Measurements from ENCODE around the gene TUBA3D. TPM values are rescaled to one million over a fixed set of nuclear protein-coding genes. Genes with fewer than 3 reads are reported as not detected.
A peak's percentile ranks its signal among the peaks of the same experiment; 100 is the strongest.

The TUBA3D gene
- total and polyA plus RNA-seq, 9 of the 15 experiments (the other 6 are each of a cell fraction or from before 2014, with no cell fraction given) = not detected

- Histone ChIP-seq H3K4me3 (no peak overlapping the region), H3K79me2 (ENCODE audit: control insufficient read depth, insufficient read depth, low read length) (no peaks in the 10 kb centered on the region), H3K27ac (ENCODE audit: extremely low read depth, low read depth, low read length) (no peak overlapping the region), H3K4me2 (ENCODE audit: insufficient read depth, low read length) (no peak overlapping the region), H4K20me1 (replicated peaks; ENCODE audit: control insufficient read depth, insufficient read depth, low read length) (no peaks in the 10 kb centered on the region), H3K9me3 (replicated peaks; ENCODE audit: control insufficient read depth, insufficient read depth, low read depth, low read length) (no peaks in the 10 kb centered on the region), H3K9ac (ENCODE audit: insufficient read depth in 1 of 2, low read depth in 2 of 2, low read length in 2 of 2) (peak overlapping the region in 1 of 2 experiments; percentile 71; a peak in 1 of 4 replicates), H2AFZ (ENCODE audit: low read depth, low read length) (no peak overlapping the region), H3K27me3 (ENCODE audit: control insufficient read depth in 2 of 2, insufficient read depth in 2 of 2, low read length in 2 of 2) (no peaks in the 10 kb centered on the region), H3K36me3 (ENCODE audit: control insufficient read depth, insufficient read depth, low read length) (peaks cover 31% of the 10 kb centered on the region; the same call in 1 of the 3 replicates), H3K4me1 (replicated peaks in 1 of 2; ENCODE audit: control insufficient read depth in 2 of 2, insufficient read depth in 2 of 2, low read length in 2 of 2) (peaks cover 0 to 6% of the 10 kb centered on the region in 2 experiments; a peak in 2 of 5 replicates), H3K9me1 (ENCODE audit: control insufficient read depth, insufficient read depth, low read length) (no peaks in the 10 kb centered on the region)
- FAIRE-seq = peak; percentile 23
- POLR2A ChIA-PET = interaction anchor here (0.7 kb wide), 1 partner anchor 27 kb away, joined by 3 read pairs; no protein-coding TSS in a partner anchor
- CTCF ChIA-PET (ENCODE audit: low intra/inter-chr PET ratio) = no interaction called here
- DNase-seq (ENCODE audit: extremely low read depth in 1 of 4, low spot score in 3 of 4) = peak in 2 of 4 experiments; percentile 5 to 12
- peak; percentile 38 for ATAC-seq
- intact Hi-C loops (cut with micrococcal nuclease) = no loop called here
- BruUV-seq (replicated peaks) = no TSS peak
- in situ Hi-C loops (cut with MboI) = loop anchor here (5.0 to 25.0 kb wide), 2 partner anchors 1185 to 1375 kb away; partner anchors contain the start of genes CCDC74B and IMP4
- 66% methylated on average over 18 of the region's 20 CpGs for WGBS (ENCODE audit: insufficient coverage, low coverage, missing lambda C conversion rate)
- TF ChIP-seq ESRRB (CRISPR knock-in tag; IDR thresholded peaks at IDR 0.05; ENCODE audit: borderline replicate concordance) = no peak
- TF ChIP-seq GABPB1 (CRISPR knock-in tag; IDR thresholded peaks at IDR 0.05) = no peak
- peak; percentile 50; the same call in 1 of the 2 replicates for TF ChIP-seq POLR2G (IDR thresholded peaks at IDR 0.05; ENCODE audit: low read depth, low read length)
- TF ChIP-seq, protein P1, sequence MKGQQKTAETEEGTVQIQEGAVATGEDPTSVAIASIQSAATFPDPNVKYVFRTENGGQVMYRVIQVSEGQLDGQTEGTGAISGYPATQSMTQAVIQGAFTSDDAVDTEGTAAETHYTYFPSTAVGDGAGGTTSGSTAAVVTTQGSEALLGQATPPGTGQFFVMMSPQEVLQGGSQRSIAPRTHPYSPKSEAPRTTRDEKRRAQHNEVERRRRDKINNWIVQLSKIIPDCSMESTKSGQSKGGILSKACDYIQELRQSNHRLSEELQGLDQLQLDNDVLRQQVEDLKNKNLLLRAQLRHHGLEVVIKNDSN (CRISPR knock-in tag; IDR thresholded peaks at IDR 0.05) = peak; percentile 33; the same call in 1 of the 2 replicates
- TF ChIP-seq KLF10 (CRISPR knock-in tag; IDR thresholded peaks at IDR 0.05) = no peak
- no peak for TF ChIP-seq E2F1 (CRISPR knock-in tag; IDR thresholded peaks at IDR 0.05)
- no peak for TF ChIP-seq ZNF324 (CRISPR knock-in tag; IDR thresholded peaks at IDR 0.05)
- 0 out of 2 replicates have a peak, but pooled peaks have one; percentile 21 for TF ChIP-seq POLR2AphosphoS5 (IDR thresholded peaks at IDR 0.05; ENCODE audit: control insufficient read depth, insufficient read depth, low read depth, low read length)
- no peak for TF ChIP-seq ETS1 (conservative IDR thresholded peaks at IDR 0.05; ENCODE audit: control insufficient read depth, low read depth, low read length)
- TF ChIP-seq, protein P2, sequence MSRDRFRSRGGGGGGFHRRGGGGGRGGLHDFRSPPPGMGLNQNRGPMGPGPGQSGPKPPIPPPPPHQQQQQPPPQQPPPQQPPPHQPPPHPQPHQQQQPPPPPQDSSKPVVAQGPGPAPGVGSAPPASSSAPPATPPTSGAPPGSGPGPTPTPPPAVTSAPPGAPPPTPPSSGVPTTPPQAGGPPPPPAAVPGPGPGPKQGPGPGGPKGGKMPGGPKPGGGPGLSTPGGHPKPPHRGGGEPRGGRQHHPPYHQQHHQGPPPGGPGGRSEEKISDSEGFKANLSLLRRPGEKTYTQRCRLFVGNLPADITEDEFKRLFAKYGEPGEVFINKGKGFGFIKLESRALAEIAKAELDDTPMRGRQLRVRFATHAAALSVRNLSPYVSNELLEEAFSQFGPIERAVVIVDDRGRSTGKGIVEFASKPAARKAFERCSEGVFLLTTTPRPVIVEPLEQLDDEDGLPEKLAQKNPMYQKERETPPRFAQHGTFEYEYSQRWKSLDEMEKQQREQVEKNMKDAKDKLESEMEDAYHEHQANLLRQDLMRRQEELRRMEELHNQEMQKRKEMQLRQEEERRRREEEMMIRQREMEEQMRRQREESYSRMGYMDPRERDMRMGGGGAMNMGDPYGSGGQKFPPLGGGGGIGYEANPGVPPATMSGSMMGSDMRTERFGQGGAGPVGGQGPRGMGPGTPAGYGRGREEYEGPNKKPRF (IDR thresholded peaks at IDR 0.05; ENCODE audit: low read depth, low read length) = no peak
- peak; percentile 52 for TF ChIP-seq SUPT5H (IDR thresholded peaks at IDR 0.05)
- peak; percentile 66; the same call in 1 of the 2 replicates for TF ChIP-seq POLR2AphosphoS2 (IDR thresholded peaks at IDR 0.05; ENCODE audit: low read length)
- TF ChIP-seq MAX (CRISPR knock-in tag; IDR thresholded peaks at IDR 0.05) = no peak
- TF ChIP-seq ERF (CRISPR knock-in tag; IDR thresholded peaks at IDR 0.05) = no peak
- TF ChIP-seq POLR2A (conservative IDR thresholded peaks at IDR 0.05) = peak; percentile 55; the same call in 1 of the 2 replicates
- no peak for TF ChIP-seq E2F3 (CRISPR knock-in tag; IDR thresholded peaks at IDR 0.05)
Measured at GRCh38 chr2:131521961-131522781, 46.3 kb downstream of the TUBA3D start.

Measured in K562 (cell line).